IgD-negative memory B cell (primary cell): ENCODE measurements around the gene CNN1. TPM values are rescaled to one million over a fixed set of nuclear protein-coding genes. Genes with fewer than 3 reads are reported as not detected.
"Not testable (repeated sequence)": the region's sequence is repeated elsewhere in the genome, so short reads cannot be mapped to it uniquely, and the experiment has no call there.

Experiments used
- H3K27ac Mint-ChIP-seq, 3 donors: one replicate each; pipeline ENCODE4 v1.8.0; 2020 to 2022; ENCODE audit warnings: mild to moderate bottlenecking in 3 of 3, mixed read lengths in 3 of 3, moderate library complexity in 1 of 3
- H3K27me3 Mint-ChIP-seq: one replicate; pipeline ENCODE4 v1.8.0; 2021; ENCODE audit warnings: mixed read lengths
- H3K36me3 Mint-ChIP-seq: one replicate; pipeline ENCODE4 v1.8.0; 2020; ENCODE audit warnings: mild to moderate bottlenecking, mixed read lengths
- H3K4me1 Mint-ChIP-seq, 3 donors: one replicate each; pipeline ENCODE4 v1.8.0; 2020 to 2022; ENCODE audit warnings: mixed read lengths in 3 of 3, mild to moderate bottlenecking in 1 of 3
- H3K4me3 Mint-ChIP-seq, 4 donors: one replicate each; pipeline ENCODE4 v1.8.0; 2020 to 2022; ENCODE audit warnings: mild to moderate bottlenecking in 4 of 4, mixed read lengths in 4 of 4, moderate library complexity in 3 of 4
- H3K9me3 Mint-ChIP-seq, 3 donors: one replicate each; pipeline ENCODE4 v1.8.0; 2020 to 2021; ENCODE audit warnings: mixed read lengths in 3 of 3, mild to moderate bottlenecking in 1 of 3
- polyA plus RNA-seq: library from polyadenylated mRNA; unstranded; fragments of 300-500 nt; fragmentation: Illumina TruSeq; gene quantifications from one replicate; pipeline ENCODE4 v1.2.3, GENCODE V29; 2021

The CNN1 gene
- polyA plus RNA-seq, 1 donor from 2014 or later: not detected

GRCh38 chr19:11570039-11570462 lies 31.4 kb downstream of the CNN1 start:
- Mint-ChIP-seq H3K4me1 (peaks cover 17 to 28% (median 24%) of the 10 kb centered on the region in 3 donors), H3K36me3 (peaks cover 10% of the 10 kb centered on the region), H3K9me3 (peaks cover 0 to 2% (median 0%) of the 10 kb centered on the region in 3 donors), H3K27me3 (no peaks in the 10 kb centered on the region), H3K4me3 (peak overlapping the region in 1 of 4 donors; percentile 62), H3K27ac (peak overlapping the region in 2 of 3 donors; percentile 98)

DNA sequence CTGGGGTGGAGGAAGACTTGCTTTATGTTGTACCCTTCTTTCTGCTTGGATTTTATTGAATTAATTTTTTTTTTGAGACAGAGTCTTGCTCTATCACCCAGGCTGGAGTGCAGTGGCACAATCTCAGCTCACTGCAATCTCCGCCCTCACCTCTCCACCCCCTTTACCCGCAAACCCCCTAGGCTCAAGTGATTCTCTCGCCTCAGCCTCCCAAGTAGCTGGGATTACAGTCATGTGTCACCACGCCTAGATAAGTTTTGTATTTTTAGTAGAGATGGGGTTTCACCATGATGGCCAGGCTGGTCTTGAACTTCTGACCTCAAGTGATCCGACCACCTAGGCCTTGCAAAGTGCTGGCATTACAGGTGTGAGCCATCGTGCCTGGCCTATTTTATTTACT lies 34.7 kb downstream of the CNN1 start:
- not testable (repeated sequence) for H3K27me3 Mint-ChIP-seq, H3K36me3 Mint-ChIP-seq, H3K9me3 Mint-ChIP-seq, H3K4me3 Mint-ChIP-seq
- H3K4me1 Mint-ChIP-seq: peaks cover 21 to 36% (median 22%) of the 10 kb centered on the region in 3 donors
- H3K27ac Mint-ChIP-seq: peak overlapping the region in 1 of 3 donors; percentile 56

DNA sequence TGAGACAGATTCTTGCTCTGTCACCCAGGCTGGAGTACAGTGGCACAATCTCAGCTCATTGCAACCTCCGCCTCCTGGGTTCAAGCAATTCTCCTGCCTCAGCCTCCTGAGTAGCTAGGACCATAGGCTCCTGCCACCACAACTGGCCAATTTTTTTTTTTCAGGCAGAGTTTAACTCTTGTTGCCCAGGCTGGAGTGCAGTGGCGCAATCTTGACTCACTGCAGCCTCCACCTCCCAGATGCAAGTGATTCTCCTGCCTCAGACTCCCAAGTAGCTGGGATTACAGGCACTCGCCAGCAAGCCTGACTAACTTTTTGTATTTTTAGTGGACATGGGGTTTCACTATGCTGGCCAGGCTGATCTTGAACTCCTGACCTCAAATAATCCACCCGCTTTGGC lies 35.1 kb downstream of the CNN1 start:
- Mint-ChIP-seq H3K27ac (peak overlapping the region in 1 of 3 donors; percentile 56), H3K4me1 (peaks cover 20 to 34% (median 20%) of the 10 kb centered on the region in 3 donors)
- not testable (repeated sequence) for H3K36me3 Mint-ChIP-seq, H3K9me3 Mint-ChIP-seq, H3K27me3 Mint-ChIP-seq, H3K4me3 Mint-ChIP-seq

DNA sequence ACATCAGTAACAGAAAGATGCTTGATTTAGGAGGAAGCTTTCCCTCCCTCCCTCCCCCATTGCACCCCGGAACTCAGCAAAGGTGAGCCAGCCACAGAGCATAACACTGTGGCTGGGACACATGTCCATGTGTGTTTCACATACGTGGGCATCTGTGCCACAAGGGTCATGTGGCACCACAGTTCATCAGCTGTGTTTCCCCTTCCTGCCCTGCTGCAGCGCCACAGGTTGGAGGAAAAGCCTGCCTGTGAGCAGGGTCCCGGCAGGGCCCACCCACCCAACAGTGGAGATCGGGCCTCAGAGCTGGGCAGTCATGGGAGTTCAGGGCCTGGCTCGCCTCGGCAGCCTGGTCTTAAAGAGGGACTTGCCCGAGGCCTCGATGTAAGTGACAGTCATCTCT lies 36.0 kb downstream of the CNN1 start:
- H3K4me1 Mint-ChIP-seq: peaks cover 20 to 33% (median 20%) of the 10 kb centered on the region in 3 donors
- H3K36me3 Mint-ChIP-seq: peaks cover 8% of the 10 kb centered on the region
- H3K4me3 Mint-ChIP-seq: peak overlapping the region in 3 of 4 donors; percentile 23 to 92 (median 74)
- no peaks in the 10 kb centered on the region for H3K9me3 Mint-ChIP-seq
- peak overlapping the region; percentile 27 to 88 (median 81) for H3K27ac Mint-ChIP-seq
- no peaks in the 10 kb centered on the region for H3K27me3 Mint-ChIP-seq

- H3K9me3 Mint-ChIP-seq: no peaks in the 10 kb centered on the region
- peak overlapping the region; percentile 17 to 92 (median 68) for H3K4me3 Mint-ChIP-seq
- H3K27me3 Mint-ChIP-seq: no peaks in the 10 kb centered on the region
- H3K27ac Mint-ChIP-seq: peak overlapping the region in 1 of 3 donors; percentile 88
- H3K4me1 Mint-ChIP-seq: peaks cover 20 to 38% (median 23%) of the 10 kb centered on the region in 3 donors
- peaks cover 8% of the 10 kb centered on the region for H3K36me3 Mint-ChIP-seq
These were observed 37.6 kb downstream of the CNN1 start for GRCh38 chr19:11576227-11576626.

DNA sequence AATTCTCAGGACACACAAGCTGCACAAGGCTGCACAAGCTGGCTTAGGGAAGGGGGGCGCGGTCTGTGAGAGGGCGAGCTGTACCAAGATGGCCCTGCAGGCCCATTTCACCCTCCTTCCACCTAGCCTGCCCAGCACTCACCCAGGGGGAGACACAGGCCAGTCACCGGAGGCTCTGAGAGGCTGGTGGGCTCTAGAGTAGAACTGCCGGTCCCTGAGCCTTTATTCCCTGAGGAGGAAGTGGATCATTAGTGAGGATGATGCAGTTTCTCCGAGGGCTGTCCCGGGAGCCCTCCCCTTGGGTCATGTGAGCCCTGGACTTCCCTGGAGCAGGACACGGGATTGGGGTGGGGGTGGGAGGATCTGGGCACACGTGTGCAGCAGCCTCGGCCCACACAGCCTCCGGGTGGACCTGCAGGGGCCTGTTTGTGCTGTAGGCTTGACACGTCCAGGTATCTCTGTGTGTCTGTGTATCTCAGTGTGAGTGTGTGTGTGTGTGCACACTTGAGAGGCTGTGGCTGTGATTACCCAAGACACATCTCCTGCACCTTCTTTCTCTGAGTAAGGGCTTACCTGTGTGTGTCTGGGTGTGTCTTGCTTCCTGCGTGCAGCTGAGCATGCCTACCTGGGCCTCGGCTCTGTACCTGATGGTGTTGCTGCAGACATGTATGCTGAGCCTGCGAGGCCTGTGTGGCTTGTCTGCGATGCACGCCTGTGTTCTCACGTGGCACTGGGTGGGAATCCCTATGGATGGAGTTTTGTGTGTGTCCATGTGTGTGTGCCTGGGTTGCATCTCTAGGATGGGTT lies 39.0 kb downstream of the CNN1 start, which contains the start of gene ACP5:
TSS of gene ACP5 (minus strand) at position 195 of the 807 bp plus-strand sequence. CDS start 328 bp downstream, outside the sequence.
- H3K9me3 Mint-ChIP-seq: no peaks in the 10 kb centered on the region
- H3K4me1 Mint-ChIP-seq: peaks cover 29 to 45% (median 29%) of the 10 kb centered on the region in 3 donors
- H3K27me3 Mint-ChIP-seq: no peaks in the 10 kb centered on the region
- H3K4me3 Mint-ChIP-seq: peak within 1 kb of the TSS; percentile 84 to 95 (median 91)
- H3K27ac Mint-ChIP-seq: peak within 1 kb of the TSS; percentile 41 to 92 (median 88)
- peaks cover 2% of the 10 kb centered on the region for H3K36me3 Mint-ChIP-seq

GRCh38 chr19:11578258-11579142 lies 39.8 kb downstream of the CNN1 start:
- H3K36me3 Mint-ChIP-seq: peaks cover 2% of the 10 kb centered on the region
- H3K4me3 Mint-ChIP-seq: peak overlapping the region; percentile 84 to 95 (median 91)
- H3K4me1 Mint-ChIP-seq: peaks cover 26 to 45% (median 29%) of the 10 kb centered on the region in 3 donors
- no peaks in the 10 kb centered on the region for H3K9me3 Mint-ChIP-seq
- no peaks in the 10 kb centered on the region for H3K27me3 Mint-ChIP-seq
- H3K27ac Mint-ChIP-seq: peak overlapping the region; percentile 88 to 92 (median 91)

DNA sequence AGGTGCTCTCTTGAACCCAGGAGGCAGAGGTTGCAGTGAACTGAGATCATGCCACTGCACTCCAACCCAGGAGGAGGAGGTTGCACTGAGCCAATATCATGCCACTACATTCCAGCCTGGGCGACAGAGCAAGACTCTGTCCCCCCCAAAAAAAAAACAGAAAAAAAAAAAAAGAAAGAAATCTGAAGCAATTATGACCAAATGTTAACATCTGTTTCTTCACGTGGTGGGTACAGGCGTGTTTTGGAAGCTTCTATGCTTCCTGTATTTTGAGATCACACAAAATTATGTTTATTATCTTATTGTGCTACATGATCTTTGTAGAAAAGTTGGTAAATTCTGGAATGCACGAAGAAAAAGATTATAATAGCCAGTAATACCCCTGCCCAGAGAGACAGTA lies 41.5 kb downstream of the CNN1 start:
- no peaks in the 10 kb centered on the region for H3K27me3 Mint-ChIP-seq
- H3K9me3 Mint-ChIP-seq: peaks cover 0 to 2% (median 0%) of the 10 kb centered on the region in 3 donors
- H3K36me3 Mint-ChIP-seq: no peaks in the 10 kb centered on the region
- peak overlapping the region; percentile 78 to 92 (median 85) for H3K4me3 Mint-ChIP-seq
- peaks cover 33 to 46% (median 35%) of the 10 kb centered on the region in 3 donors for H3K4me1 Mint-ChIP-seq
- peak overlapping the region; percentile 85 to 91 (median 88) for H3K27ac Mint-ChIP-seq

DNA sequence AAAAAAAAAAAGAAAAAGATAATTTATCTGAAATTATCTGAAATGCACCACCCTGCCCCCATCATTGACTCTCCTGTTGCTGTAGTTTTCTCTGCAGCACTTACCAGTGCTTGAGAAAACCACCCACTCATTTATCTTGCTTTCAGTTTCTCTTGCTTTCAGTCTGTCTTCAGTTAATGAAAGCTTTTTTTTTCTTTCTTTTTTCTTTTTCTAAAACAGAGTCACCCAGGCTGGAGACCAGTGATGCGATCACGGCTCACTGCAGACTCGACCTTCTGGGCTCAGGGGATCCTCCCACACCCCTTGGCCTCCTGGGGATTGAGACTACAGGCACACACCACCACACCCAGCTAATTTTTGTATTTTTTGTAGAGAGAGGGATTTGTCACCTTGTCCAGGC lies 43.1 kb downstream of the CNN1 start:
- Mint-ChIP-seq H3K4me1 (peaks cover 28 to 42% (median 32%) of the 10 kb centered on the region in 3 donors), H3K27me3 (no peaks in the 10 kb centered on the region), H3K36me3 (no peaks in the 10 kb centered on the region), H3K4me3 (peak overlapping the region; percentile 69 to 90 (median 79)), H3K27ac (peak overlapping the region; percentile 88 to 94 (median 91)), H3K9me3 (peaks cover 0 to 2% (median 0%) of the 10 kb centered on the region in 3 donors)

GRCh38 chr19:11586331-11586730 lies 47.7 kb downstream of the CNN1 start:
- Mint-ChIP-seq H3K4me1 (peaks cover 25 to 33% (median 31%) of the 10 kb centered on the region in 3 donors), H3K36me3 (peaks cover 2% of the 10 kb centered on the region), H3K9me3 (peaks cover 0 to 2% (median 0%) of the 10 kb centered on the region in 3 donors), H3K4me3 (peak overlapping the region in 1 of 4 donors; percentile 8), H3K27me3 (no peaks in the 10 kb centered on the region), H3K27ac (no peak overlapping the region)

DNA sequence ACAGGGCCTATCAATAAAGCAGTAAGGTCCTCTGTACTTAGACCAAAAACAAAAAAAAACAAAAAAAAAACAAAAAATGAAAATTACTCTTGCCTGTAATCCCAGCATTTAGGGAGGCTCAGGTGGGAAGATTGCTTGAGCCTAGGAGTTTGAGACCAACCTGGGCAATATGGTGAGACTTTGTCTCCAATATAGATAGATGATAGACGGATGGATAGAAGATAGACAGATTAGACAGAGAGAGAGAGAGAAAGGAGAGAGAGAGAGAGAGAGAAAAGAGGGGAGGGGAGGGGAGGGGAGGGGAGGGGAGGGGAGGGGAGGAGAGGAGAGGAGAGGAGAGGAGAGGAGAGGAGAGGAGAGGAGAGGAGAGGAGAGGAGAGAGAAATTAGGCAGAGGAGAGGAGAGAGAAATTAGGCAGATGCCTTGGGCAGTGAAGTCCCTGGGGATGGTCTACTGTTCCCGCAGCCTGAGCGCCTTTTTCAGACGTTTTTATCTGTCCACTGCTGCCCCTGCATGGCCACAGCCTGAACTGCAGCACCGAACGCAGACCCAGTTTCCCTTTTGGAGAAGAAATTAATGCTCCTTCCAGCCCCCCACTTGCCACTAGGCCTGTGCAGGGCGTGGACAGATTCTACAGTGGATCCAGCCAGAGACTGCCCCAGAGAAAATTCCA lies 48.8 kb downstream of the CNN1 start:
- Mint-ChIP-seq H3K36me3 (peaks cover 2% of the 10 kb centered on the region), H3K27me3 (no peaks in the 10 kb centered on the region), H3K27ac (peak overlapping the region; percentile 39 to 58 (median 55)), H3K4me3 (peak overlapping the region in 2 of 4 donors; percentile 9 to 60), H3K4me1 (peaks cover 16 to 26% (median 25%) of the 10 kb centered on the region in 3 donors), H3K9me3 (peaks cover 0 to 2% (median 0%) of the 10 kb centered on the region in 3 donors)

- H3K9me3 Mint-ChIP-seq: peaks cover 0 to 2% (median 0%) of the 10 kb centered on the region in 3 donors
- H3K4me1 Mint-ChIP-seq: peaks cover 16 to 26% (median 25%) of the 10 kb centered on the region in 3 donors
- H3K4me3 Mint-ChIP-seq: peak overlapping the region in 1 of 4 donors; percentile 60
- peak overlapping the region in 2 of 3 donors; percentile 39 to 58 for H3K27ac Mint-ChIP-seq
- H3K27me3 Mint-ChIP-seq: no peaks in the 10 kb centered on the region
- H3K36me3 Mint-ChIP-seq: peaks cover 2% of the 10 kb centered on the region
These were observed 49.5 kb downstream of the CNN1 start for GRCh38 chr19:11587975-11588631.

DNA sequence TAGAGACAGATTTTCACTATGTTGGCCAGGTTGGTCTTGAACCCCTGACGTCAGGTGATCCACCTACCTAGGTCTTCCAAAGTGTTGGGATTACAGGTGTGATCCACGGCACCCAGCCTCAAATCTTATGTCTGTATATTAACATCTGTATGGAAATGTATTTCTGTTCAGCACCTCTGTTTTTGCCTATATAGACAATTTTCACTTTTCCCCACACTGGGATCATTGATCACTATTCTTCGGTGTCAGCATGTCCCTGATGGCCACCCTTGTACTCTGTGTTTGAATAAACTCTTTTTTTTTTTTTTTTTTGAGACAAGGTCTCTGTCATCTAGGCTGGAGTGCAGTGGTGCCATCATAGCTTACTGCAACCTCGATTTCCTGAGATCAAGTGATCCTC lies 55.4 kb downstream of the CNN1 start:
- Mint-ChIP-seq H3K4me3 (no peak overlapping the region), H3K36me3 (peaks cover 4% of the 10 kb centered on the region), H3K9me3 (no peaks in the 10 kb centered on the region), H3K27ac (peak overlapping the region in 1 of 3 donors; percentile 53), H3K4me1 (peaks cover 7 to 11% (median 9%) of the 10 kb centered on the region in 3 donors), H3K27me3 (no peaks in the 10 kb centered on the region)

DNA sequence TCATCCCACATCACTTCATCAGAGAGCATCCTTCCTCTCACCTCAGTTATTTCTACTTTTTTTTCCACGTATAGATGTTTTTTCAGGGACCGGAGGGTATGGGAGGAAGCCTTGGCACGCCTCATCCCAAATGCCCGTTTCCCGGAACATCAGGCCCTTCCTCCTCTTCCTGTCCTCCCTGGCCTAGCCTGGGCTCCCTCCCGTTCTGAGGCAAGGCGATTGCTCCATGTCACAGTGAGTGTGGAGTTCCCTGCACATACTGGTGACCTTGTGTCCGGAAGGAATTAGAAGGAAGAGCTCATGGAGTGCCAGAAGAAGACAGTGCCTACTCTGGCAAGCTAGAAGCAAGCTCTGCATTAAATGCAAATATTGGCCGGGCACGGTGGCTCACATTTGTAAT lies 57.5 kb downstream of the CNN1 start:
- no peaks in the 10 kb centered on the region for H3K9me3 Mint-ChIP-seq
- H3K4me1 Mint-ChIP-seq: peaks cover 16 to 21% (median 19%) of the 10 kb centered on the region in 3 donors
- H3K27ac Mint-ChIP-seq: peak overlapping the region in 2 of 3 donors; percentile 39 to 80
- peak overlapping the region; percentile 39 to 85 (median 64) for H3K4me3 Mint-ChIP-seq
- H3K27me3 Mint-ChIP-seq: no peaks in the 10 kb centered on the region
- H3K36me3 Mint-ChIP-seq: peaks cover 4% of the 10 kb centered on the region
